ENCODE measurements around the gene ANKS6.

The ANKS6 gene

GRCh38 chr9:98815391-98815951 is 19.1 kb upstream of the ANKS6 start:
- TF ChIP-seq SIN3A (IDR thresholded peaks at IDR 0.05; ENCODE audit: borderline replicate concordance, insufficient read depth, low read length) (no peak), TAF1 (IDR thresholded peaks at IDR 0.05; ENCODE audit: borderline replicate concordance, insufficient read depth, low read length) (no peak), POLR2AphosphoS5 (IDR thresholded peaks at IDR 0.05; ENCODE audit: low read depth, low read length) (no peak), FOXP2 (optimal IDR thresholded peaks at IDR 0.05; ENCODE audit: borderline replicate concordance, extremely low read depth, extremely low read length, insufficient read depth) (no peak)
- TF ChIP-seq, protein P1, sequence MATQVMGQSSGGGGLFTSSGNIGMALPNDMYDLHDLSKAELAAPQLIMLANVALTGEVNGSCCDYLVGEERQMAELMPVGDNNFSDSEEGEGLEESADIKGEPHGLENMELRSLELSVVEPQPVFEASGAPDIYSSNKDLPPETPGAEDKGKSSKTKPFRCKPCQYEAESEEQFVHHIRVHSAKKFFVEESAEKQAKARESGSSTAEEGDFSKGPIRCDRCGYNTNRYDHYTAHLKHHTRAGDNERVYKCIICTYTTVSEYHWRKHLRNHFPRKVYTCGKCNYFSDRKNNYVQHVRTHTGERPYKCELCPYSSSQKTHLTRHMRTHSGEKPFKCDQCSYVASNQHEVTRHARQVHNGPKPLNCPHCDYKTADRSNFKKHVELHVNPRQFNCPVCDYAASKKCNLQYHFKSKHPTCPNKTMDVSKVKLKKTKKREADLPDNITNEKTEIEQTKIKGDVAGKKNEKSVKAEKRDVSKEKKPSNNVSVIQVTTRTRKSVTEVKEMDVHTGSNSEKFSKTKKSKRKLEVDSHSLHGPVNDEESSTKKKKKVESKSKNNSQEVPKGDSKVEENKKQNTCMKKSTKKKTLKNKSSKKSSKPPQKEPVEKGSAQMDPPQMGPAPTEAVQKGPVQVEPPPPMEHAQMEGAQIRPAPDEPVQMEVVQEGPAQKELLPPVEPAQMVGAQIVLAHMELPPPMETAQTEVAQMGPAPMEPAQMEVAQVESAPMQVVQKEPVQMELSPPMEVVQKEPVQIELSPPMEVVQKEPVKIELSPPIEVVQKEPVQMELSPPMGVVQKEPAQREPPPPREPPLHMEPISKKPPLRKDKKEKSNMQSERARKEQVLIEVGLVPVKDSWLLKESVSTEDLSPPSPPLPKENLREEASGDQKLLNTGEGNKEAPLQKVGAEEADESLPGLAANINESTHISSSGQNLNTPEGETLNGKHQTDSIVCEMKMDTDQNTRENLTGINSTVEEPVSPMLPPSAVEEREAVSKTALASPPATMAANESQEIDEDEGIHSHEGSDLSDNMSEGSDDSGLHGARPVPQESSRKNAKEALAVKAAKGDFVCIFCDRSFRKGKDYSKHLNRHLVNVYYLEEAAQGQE (IDR thresholded peaks at IDR 0.05; ENCODE audit: insufficient read depth in 1 of 2, low read depth in 2 of 2, low read length in 2 of 2), result no peak

DNA sequence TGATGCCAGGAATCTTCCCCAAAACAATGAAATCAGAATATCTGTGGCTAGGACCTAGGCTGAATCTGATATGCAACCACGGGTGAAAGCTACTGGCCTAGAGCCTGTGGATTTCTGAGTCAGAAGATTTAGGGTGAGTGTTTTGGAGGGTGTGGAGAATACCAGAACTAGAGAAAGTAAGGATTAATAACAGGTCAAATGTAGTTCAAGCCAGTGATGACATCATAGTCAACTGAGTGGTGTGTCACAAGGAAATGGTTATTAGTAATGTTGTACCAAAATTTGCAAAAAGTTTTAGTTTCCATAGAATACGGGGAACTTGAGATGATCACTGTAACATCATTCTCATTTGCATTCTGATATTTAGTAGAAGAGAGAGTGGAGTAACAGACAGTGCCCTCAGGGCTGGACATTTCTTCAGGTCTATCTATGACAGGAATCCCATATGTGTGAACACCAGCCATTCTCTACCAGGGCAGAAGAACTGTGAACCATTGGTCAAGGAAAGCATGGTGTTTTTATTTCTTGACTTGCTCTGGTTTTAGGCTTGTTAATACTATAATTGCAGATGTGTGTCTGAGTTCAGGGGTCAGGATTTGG is 14.8 kb upstream of the ANKS6 start:
- no peak for TF ChIP-seq SIN3A (IDR thresholded peaks at IDR 0.05; ENCODE audit: borderline replicate concordance, insufficient read depth, low read length)
- no peak for TF ChIP-seq FOXP2 (optimal IDR thresholded peaks at IDR 0.05; ENCODE audit: borderline replicate concordance, extremely low read depth, extremely low read length, insufficient read depth)
- no peak for TF ChIP-seq TAF1 (IDR thresholded peaks at IDR 0.05; ENCODE audit: borderline replicate concordance, insufficient read depth, low read length)
- TF ChIP-seq POLR2AphosphoS5 (IDR thresholded peaks at IDR 0.05; ENCODE audit: low read depth, low read length), result no peak
- TF ChIP-seq, protein P1 (IDR thresholded peaks at IDR 0.05; ENCODE audit: insufficient read depth in 1 of 2, low read depth in 2 of 2, low read length in 2 of 2), result no peak

- no peak for TF ChIP-seq TAF1 (IDR thresholded peaks at IDR 0.05; ENCODE audit: borderline replicate concordance, insufficient read depth, low read length)
- TF ChIP-seq SIN3A (IDR thresholded peaks at IDR 0.05; ENCODE audit: borderline replicate concordance, insufficient read depth, low read length), result no peak
- TF ChIP-seq, protein P1 (IDR thresholded peaks at IDR 0.05; ENCODE audit: insufficient read depth in 1 of 2, low read depth in 2 of 2, low read length in 2 of 2), result no peak
- TF ChIP-seq FOXP2 (optimal IDR thresholded peaks at IDR 0.05; ENCODE audit: borderline replicate concordance, extremely low read depth, extremely low read length, insufficient read depth), result no peak
- TF ChIP-seq POLR2AphosphoS5 (IDR thresholded peaks at IDR 0.05; ENCODE audit: low read depth, low read length), result no peak
These were observed 13.9 kb upstream of the ANKS6 start for GRCh38 chr9:98810102-98810842.

- TF ChIP-seq FOXP2 (optimal IDR thresholded peaks at IDR 0.05; ENCODE audit: borderline replicate concordance, extremely low read depth, extremely low read length, insufficient read depth), result no peak
- TF ChIP-seq SIN3A (IDR thresholded peaks at IDR 0.05; ENCODE audit: borderline replicate concordance, insufficient read depth, low read length), result no peak
- no peak for TF ChIP-seq TAF1 (IDR thresholded peaks at IDR 0.05; ENCODE audit: borderline replicate concordance, insufficient read depth, low read length)
- TF ChIP-seq, protein P1 (IDR thresholded peaks at IDR 0.05; ENCODE audit: insufficient read depth in 1 of 2, low read depth in 2 of 2, low read length in 2 of 2), result no peak
- no peak for TF ChIP-seq POLR2AphosphoS5 (IDR thresholded peaks at IDR 0.05; ENCODE audit: low read depth, low read length)
These were observed 13.2 kb upstream of the ANKS6 start for GRCh38 chr9:98809311-98810101.
